CD8-positive, alpha-beta memory T cell (primary cell): ENCODE measurements around the gene CHMP1A. TPM values are rescaled to one million over a fixed set of nuclear protein-coding genes. Genes with fewer than 3 reads are reported as not detected.
"Not testable (repeated sequence)": the region's sequence is repeated elsewhere in the genome, so short reads cannot be mapped to it uniquely, and the experiment has no call there.

Experiments
- CTCF ChIA-PET: fragments of 350-600 bp; sonication (Branson Sonifier 250); formaldehyde crosslinking; loops from one replicate; lab custom pipeline; 2021; ENCODE audit warnings: antibody characterized with exemption; lab: Charles Lee
- POLR2A ChIA-PET: fragments of 350-600 bp; sonication (Branson Sonifier 250); formaldehyde crosslinking; loops from one replicate; lab custom pipeline; 2021; ENCODE audit warnings: antibody characterized with exemption; lab: Charles Lee
- DNase-seq, 5 donors: peaks; one replicate each; pipeline versions ENCODE4 v3.0.0 to v3.0.0-alpha.2; 2020 to 2022; ENCODE audit warnings: mixed read lengths in 1 of 5
- H3K27ac ChIP-seq: one replicate; pipeline ENCODE4 v1.7.0; 2013; ENCODE audit warnings: low read depth, mild to moderate bottlenecking, low read length, moderate library complexity
- H3K27me3 ChIP-seq: 2 replicates; pipeline ENCODE4 v1.7.0; 2013; ENCODE audit warnings: low read length, mild to moderate bottlenecking; ENCODE audit not compliant: insufficient read depth, poor library complexity, severe bottlenecking
- H3K36me3 ChIP-seq: 2 replicates; pipeline ENCODE4 v1.7.0; 2013; ENCODE audit warnings: mild to moderate bottlenecking, low read length, moderate library complexity; ENCODE audit not compliant: insufficient read depth
- H3K4me1 ChIP-seq: 2 replicates; pipeline ENCODE4 v1.7.0; 2013; ENCODE audit warnings: mild to moderate bottlenecking, low read length, moderate library complexity; ENCODE audit not compliant: insufficient read depth
- H3K4me3 ChIP-seq: 2 replicates; pipeline ENCODE4 v1.7.0; 2013; ENCODE audit warnings: mild to moderate bottlenecking, low read length
- H3K9me3 ChIP-seq: 2 replicates; pipeline ENCODE4 v1.7.0; 2013; ENCODE audit warnings: mild to moderate bottlenecking, low read length
- H3K27ac Mint-ChIP-seq, 8 donors: one replicate each; pipeline ENCODE4 v1.8.0; 2020 to 2021; ENCODE audit warnings: mixed read lengths in 8 of 8, mild to moderate bottlenecking in 6 of 8, inconsistent platforms in 3 of 8, moderate library complexity in 3 of 8
- H3K27me3 Mint-ChIP-seq, 2 donors: one replicate each; pipeline ENCODE4 v1.8.0; 2020 to 2021; ENCODE audit warnings: mixed read lengths in 2 of 2, mild to moderate bottlenecking in 1 of 2, moderate library complexity in 1 of 2
- H3K36me3 Mint-ChIP-seq, 3 donors: one replicate each; pipeline ENCODE4 v1.8.0; 2020 to 2021; ENCODE audit warnings: mixed read lengths in 3 of 3, inconsistent platforms in 1 of 3, mild to moderate bottlenecking in 1 of 3
- H3K4me1 Mint-ChIP-seq, 3 donors: one replicate each; pipeline ENCODE4 v1.8.0; 2020 to 2021; ENCODE audit warnings: mixed read lengths in 3 of 3, inconsistent platforms in 1 of 3, mild to moderate bottlenecking in 1 of 3
- H3K4me3 Mint-ChIP-seq, 7 donors: one replicate each; pipeline ENCODE4 v1.8.0; 2020 to 2021; ENCODE audit warnings: mixed read lengths in 7 of 7, mild to moderate bottlenecking in 6 of 7, moderate library complexity in 4 of 7, inconsistent platforms in 2 of 7
- H3K9me3 Mint-ChIP-seq, 5 donors: one replicate each; pipeline ENCODE4 v1.8.0; 2020 to 2022; ENCODE audit warnings: mixed read lengths in 5 of 5, mild to moderate bottlenecking in 3 of 5, moderate library complexity in 2 of 5, inconsistent platforms in 1 of 5
- polyA plus RNA-seq: library from polyadenylated mRNA; unstranded; fragments of 300-500 nt; fragmentation: Illumina TruSeq; gene quantifications from one replicate; pipeline ENCODE4 v1.2.3, GENCODE V29; 2021
- total RNA-seq, 2 experiments: library from RNA; stranded (reverse); gene quantifications; one replicate each; pipeline ENCODE4 v1.2.3, GENCODE V29; 2021

CHMP1A gene
- total and polyA plus RNA-seq, 3 experiments from 2014 or later: 72.1 to 94.0 (median 81.4) TPM

DNA sequence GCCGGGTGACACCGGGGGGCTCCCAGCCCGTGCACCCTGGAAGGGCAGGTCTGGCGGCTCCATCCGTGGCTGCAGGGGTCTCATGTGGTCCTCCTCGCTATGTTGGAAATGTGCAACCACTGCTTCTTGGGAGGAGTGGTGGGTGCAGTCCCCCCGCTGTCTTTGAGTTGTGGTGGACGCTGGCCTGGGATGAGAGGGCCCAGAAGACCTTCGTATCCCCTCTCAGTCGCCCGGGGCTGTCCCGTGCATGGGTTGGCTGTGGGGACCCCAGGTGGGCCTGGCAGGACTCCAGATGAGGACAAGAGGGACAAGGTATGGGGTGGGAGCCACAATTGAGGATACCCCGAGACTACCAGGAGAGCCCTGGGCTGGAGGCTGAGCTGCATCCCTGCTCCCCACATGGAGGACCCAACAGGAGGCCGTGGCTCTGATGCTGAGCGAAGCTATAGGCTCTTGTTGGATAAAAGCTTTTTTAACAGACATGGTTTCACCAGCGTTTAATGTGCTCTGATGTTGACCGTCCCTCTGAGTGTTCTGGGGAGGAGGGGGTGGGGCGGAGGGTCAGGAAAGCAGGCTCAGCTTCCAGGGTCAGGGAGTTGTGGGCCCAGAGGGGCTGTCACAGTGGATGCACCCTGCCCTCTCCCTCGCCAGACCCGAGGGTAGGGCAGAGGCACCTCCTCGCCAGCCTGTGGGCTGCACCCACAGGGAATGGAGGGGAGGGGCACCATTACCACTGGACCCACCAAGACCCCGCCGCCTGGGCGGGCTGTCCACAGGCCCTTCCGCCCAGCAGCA, 38.6 kb upstream of the CHMP1A start:
- peaks cover 0 to 39% (median 0%) of the 10 kb centered on the region in 3 donors for H3K36me3 Mint-ChIP-seq
- ChIA-PET CTCF (interaction anchor here (6.7 to 17.8 kb wide), 2 partner anchors 91 to 164 kb away, joined by 111 to 323 read pairs; no protein-coding TSS in a partner anchor), POLR2A (no interaction called here)
- H3K4me1 Mint-ChIP-seq: peaks cover 12 to 37% (median 19%) of the 10 kb centered on the region in 3 donors
- DNase-seq: peak in 1 of 5 donors; percentile 39
- H3K27me3 Mint-ChIP-seq: no peaks in the 10 kb centered on the region
- H3K9me3 Mint-ChIP-seq: no peaks in the 10 kb centered on the region
- H3K4me3 ChIP-seq: no peak overlapping the region
- H3K27me3 ChIP-seq: no peaks in the 10 kb centered on the region
- peaks cover 10% of the 10 kb centered on the region for H3K36me3 ChIP-seq
- H3K27ac ChIP-seq: no peak overlapping the region
- peaks cover 27% of the 10 kb centered on the region for H3K4me1 ChIP-seq
- peak overlapping the region in 2 of 7 donors; percentile 44 to 61 for H3K4me3 Mint-ChIP-seq
- H3K9me3 ChIP-seq: no peaks in the 10 kb centered on the region
- peak overlapping the region in 4 of 8 donors; percentile 51 to 91 (median 70) for H3K27ac Mint-ChIP-seq

DNA sequence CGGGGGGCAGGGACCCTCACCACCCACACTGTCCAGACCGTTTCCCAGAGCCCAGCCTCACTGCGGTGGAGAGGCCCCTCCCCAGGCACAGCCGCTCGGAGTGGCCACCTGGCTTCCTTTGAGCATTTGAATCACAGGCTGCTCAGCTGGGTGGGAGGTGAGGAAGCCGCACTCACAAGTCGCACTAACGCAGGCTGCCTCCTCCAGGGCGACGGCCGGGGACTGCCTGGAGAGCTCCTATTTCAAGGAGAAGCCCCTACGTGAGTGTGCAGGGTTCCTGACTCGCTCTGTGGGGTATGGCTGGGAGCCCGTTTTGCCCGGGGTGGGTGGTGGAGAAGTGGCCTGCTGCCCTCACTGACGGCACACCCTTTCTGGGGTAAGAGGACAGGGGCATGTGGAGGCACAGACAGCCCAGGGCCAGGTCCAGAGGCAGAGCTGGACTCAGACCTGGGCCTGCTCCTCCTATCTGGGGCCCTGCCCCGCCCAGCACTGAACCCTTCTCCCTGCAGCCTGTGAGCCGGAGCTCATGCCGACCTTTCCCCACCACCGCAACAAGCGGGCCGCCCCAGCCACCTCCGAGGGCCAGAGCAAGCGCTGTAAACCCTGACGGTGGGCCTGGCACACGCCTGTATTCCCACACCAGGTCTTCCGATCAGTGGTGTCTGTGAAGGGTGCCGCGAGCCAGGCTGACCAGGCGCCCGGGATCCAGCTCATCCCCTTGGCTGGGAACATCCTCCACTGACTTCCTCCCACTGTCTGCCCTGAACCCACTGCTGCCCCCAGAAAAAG, 37.8 kb upstream of the CHMP1A start:
- H3K4me3 Mint-ChIP-seq: peak overlapping the region in 1 of 7 donors; percentile 42
- DNase-seq: peak in 1 of 5 donors; percentile 45
- H3K9me3 Mint-ChIP-seq: no peaks in the 10 kb centered on the region
- no peak overlapping the region for H3K27ac ChIP-seq
- POLR2A ChIA-PET: no interaction called here
- CTCF ChIA-PET: interaction anchor here (1.1 to 17.8 kb wide), 3 partner anchors 92 to 165 kb away, joined by 4 to 323 read pairs (median 111); no protein-coding TSS in a partner anchor
- H3K27me3 ChIP-seq: no peaks in the 10 kb centered on the region
- H3K4me1 Mint-ChIP-seq: peaks cover 12 to 31% (median 19%) of the 10 kb centered on the region in 3 donors
- H3K9me3 ChIP-seq: no peaks in the 10 kb centered on the region
- no peak overlapping the region for H3K4me3 ChIP-seq
- H3K27ac Mint-ChIP-seq: peak overlapping the region in 4 of 8 donors; percentile 8 to 68 (median 56)
- no peaks in the 10 kb centered on the region for H3K27me3 Mint-ChIP-seq
- peaks cover 0 to 45% (median 2%) of the 10 kb centered on the region in 3 donors for H3K36me3 Mint-ChIP-seq
- H3K4me1 ChIP-seq: peaks cover 21% of the 10 kb centered on the region
- H3K36me3 ChIP-seq: peaks cover 10% of the 10 kb centered on the region

DNA sequence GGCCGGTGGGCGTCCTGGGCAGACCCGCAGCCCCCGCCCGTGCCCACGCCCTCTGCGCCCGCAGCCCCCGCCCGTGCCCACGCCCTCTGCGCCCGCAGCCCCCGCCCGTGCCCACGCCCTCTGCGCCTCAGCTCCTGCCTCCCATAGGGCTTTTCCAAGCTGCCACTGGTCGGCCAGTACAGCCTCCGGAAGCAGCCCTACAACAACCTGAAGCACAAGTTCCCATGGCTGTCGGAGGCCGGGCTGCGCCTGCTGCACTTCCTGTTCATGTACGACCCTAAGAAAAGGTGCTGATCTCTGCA, 37.2 kb upstream of the CHMP1A start:
- CTCF ChIA-PET: interaction anchor here (1.1 to 17.8 kb wide), 2 partner anchors 93 to 106 kb away, joined by 4 to 323 read pairs; no protein-coding TSS in a partner anchor

DNA sequence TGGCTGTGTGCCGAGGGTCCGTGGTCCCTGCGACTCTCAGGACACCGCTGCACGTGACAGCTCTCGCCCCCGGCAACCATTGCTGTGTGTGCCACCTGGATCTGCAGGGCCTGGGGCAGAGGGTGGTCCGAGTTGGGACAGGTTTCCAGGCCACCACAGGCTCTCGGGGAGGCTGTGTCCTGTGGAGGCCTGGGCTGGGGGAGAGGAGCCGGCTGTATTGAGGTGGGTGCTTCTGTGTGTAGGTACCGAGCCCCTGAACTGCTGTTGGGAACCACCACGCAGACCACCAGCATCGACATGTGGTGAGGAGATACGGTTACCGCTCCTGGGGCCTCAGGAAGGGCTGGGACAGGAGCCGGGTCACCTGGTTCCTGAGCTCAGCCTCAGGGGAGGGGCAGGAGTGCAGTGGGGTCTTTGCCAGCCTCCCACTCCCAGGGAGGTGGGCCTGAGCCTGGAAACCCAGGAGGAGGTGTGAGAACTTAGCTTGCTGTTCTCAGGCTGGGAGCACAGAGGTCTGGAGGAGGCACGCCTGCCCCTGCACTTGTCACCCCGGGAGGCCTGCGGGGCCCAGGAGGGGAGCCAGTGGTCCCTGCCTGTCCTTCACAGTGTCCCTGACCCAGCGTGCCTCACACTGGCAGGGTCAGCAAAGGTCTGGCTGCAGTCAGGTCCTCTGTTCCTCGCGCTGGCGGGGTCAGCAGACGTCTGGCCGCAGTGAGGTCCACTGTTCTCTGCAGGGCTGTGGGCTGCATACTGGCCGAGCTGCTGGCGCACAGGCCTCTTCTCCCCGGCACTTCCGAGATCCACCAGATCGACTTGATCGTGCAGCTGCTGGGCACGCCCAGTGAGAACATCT, 36.6 kb upstream of the CHMP1A start:
- no peak for DNase-seq
- Mint-ChIP-seq H3K36me3 (peaks cover 0 to 49% (median 2%) of the 10 kb centered on the region in 3 donors), H3K27ac (peak overlapping the region in 3 of 8 donors; percentile 38 to 67 (median 57)), H3K27me3 (no peaks in the 10 kb centered on the region), H3K4me1 (peaks cover 7 to 24% (median 15%) of the 10 kb centered on the region in 3 donors), H3K9me3 (no peaks in the 10 kb centered on the region), H3K4me3 (no peak overlapping the region)
- CTCF ChIA-PET: interaction anchor here (1.0 to 17.8 kb wide), 3 partner anchors 93 to 216 kb away, joined by 3 to 323 read pairs (median 4); no protein-coding TSS in a partner anchor
- peaks cover 14% of the 10 kb centered on the region for H3K4me1 ChIP-seq
- no peak overlapping the region for H3K4me3 ChIP-seq
- peaks cover 13% of the 10 kb centered on the region for H3K36me3 ChIP-seq
- no peaks in the 10 kb centered on the region for H3K27me3 ChIP-seq
- H3K27ac ChIP-seq: no peak overlapping the region
- POLR2A ChIA-PET: no interaction called here
- H3K9me3 ChIP-seq: no peaks in the 10 kb centered on the region

More for the DNA sequence above, 37.2 kb upstream of the CHMP1A start:
- Histone ChIP-seq H3K36me3 (peaks cover 10% of the 10 kb centered on the region), H3K4me1 (peaks cover 16% of the 10 kb centered on the region)
- H3K27me3 Mint-ChIP-seq, H3K4me3 Mint-ChIP-seq, H3K4me3 ChIP-seq, POLR2A ChIA-PET, DNase-seq, H3K27ac ChIP-seq, H3K9me3 ChIP-seq, H3K9me3 Mint-ChIP-seq, H3K27me3 ChIP-seq: not testable (repeated sequence)
- Mint-ChIP-seq H3K27ac (peak overlapping the region in 1 of 8 donors; percentile 67), H3K4me1 (peaks cover 8 to 25% (median 15%) of the 10 kb centered on the region in 3 donors), H3K36me3 (peaks cover 0 to 50% (median 2%) of the 10 kb centered on the region in 3 donors)

DNA sequence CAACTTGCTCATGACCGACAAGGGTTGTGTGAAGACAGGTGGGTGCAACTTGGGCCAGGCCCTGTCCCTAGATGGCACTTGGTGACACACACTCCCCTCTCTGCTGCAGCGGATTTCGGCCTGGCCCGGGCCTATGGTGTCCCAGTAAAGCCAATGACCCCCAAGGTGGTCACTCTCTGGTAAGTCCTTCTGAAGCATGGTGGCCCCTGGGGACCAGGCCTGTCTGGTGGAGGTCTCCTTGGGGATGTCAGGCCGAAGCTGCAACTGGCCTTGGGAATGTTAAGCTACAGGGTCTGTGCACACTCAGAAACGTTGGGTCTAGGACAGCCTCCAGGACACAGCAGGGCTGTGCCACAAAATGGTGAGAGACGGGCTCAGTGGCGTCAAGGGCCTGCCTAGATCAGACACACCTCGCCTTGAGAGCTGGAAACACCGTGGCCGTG, 35.8 kb upstream of the CHMP1A start:
- H3K4me1 Mint-ChIP-seq: peaks cover 4 to 24% (median 13%) of the 10 kb centered on the region in 3 donors
- peaks cover 15% of the 10 kb centered on the region for H3K36me3 ChIP-seq
- H3K27me3 Mint-ChIP-seq: no peaks in the 10 kb centered on the region
- ChIA-PET CTCF (interaction anchor here (1.0 kb wide), 1 partner anchor 217 kb away, joined by 3 read pairs; no protein-coding TSS in a partner anchor), POLR2A (no interaction called here)
- H3K36me3 Mint-ChIP-seq: peaks cover 0 to 48% (median 2%) of the 10 kb centered on the region in 3 donors
- peak overlapping the region in 1 of 7 donors; percentile 32 for H3K4me3 Mint-ChIP-seq
- no peak for DNase-seq
- no peaks in the 10 kb centered on the region for H3K9me3 ChIP-seq
- H3K27me3 ChIP-seq: no peaks in the 10 kb centered on the region
- H3K27ac Mint-ChIP-seq: peak overlapping the region in 1 of 8 donors; percentile 52
- H3K27ac ChIP-seq: no peak overlapping the region
- H3K4me3 ChIP-seq: no peak overlapping the region
- H3K4me1 ChIP-seq: peaks cover 14% of the 10 kb centered on the region
- no peaks in the 10 kb centered on the region for H3K9me3 Mint-ChIP-seq

DNA sequence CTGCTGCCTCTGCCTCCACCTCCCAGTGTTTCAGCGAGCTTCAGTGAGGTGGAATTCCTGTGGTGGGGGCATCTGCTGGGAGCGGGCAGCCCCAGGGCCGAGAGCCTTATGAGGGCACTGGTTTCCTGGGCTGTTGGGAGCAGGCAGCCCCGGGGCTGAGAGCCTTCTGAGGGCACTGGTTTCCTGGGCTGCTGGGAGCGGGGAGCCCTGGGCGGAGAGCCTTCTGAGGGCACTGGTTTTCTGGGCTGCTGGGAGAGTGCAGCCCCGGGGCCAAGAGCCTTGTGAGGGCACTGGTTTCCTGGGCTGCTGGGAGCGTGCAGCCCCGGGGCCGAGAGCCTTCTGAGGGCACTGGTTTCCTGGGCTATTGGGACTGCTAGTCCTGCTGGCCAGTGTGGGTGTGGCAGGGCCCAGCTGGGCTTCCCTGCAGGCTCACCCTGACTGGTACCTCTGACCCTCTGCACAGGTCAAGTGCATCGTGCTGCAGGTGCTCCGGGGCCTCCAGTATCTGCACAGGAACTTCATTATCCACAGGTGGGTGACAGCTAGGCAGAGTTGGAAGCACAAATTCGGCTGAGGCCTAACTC, 34.6 kb upstream of the CHMP1A start:
- no peaks in the 10 kb centered on the region for H3K27me3 ChIP-seq
- ChIA-PET CTCF (interaction anchor here (1.3 kb wide), 1 partner anchor 8 kb away, joined by 3 read pairs; no protein-coding TSS in a partner anchor), POLR2A (no interaction called here)
- H3K27ac Mint-ChIP-seq: peak overlapping the region in 1 of 8 donors; percentile 6
- peaks cover 0 to 48% (median 2%) of the 10 kb centered on the region in 3 donors for H3K36me3 Mint-ChIP-seq
- no peak overlapping the region for H3K4me3 ChIP-seq
- peaks cover 15% of the 10 kb centered on the region for H3K36me3 ChIP-seq
- peaks cover 22% of the 10 kb centered on the region for H3K4me1 ChIP-seq
- no peaks in the 10 kb centered on the region for H3K9me3 Mint-ChIP-seq
- H3K27ac ChIP-seq: no peak overlapping the region
- H3K4me1 Mint-ChIP-seq: peaks cover 12 to 30% (median 20%) of the 10 kb centered on the region in 3 donors
- no peaks in the 10 kb centered on the region for H3K9me3 ChIP-seq
- peak overlapping the region in 1 of 7 donors; percentile 36 for H3K4me3 Mint-ChIP-seq
- DNase-seq: no peak
- no peaks in the 10 kb centered on the region for H3K27me3 Mint-ChIP-seq
